ENCODE data around the gene THBS3.

- TF ChIP-seq EZH2 (IDR thresholded peaks at IDR 0.05; ENCODE audit: borderline replicate concordance, insufficient read depth, low read length, poor library complexity, severe bottlenecking) (no peak), CTCF (IDR thresholded peaks at IDR 0.05; ENCODE audit: poor library complexity, severe bottlenecking) (no peak), POLR2AphosphoS5 (IDR thresholded peaks at IDR 0.05) (no peak), RAD21 (conservative IDR thresholded peaks at IDR 0.05) (no peak), EP300 (conservative IDR thresholded peaks at IDR 0.05; ENCODE audit: poor library complexity, severe bottlenecking) (no peak), TAF1 (IDR thresholded peaks at IDR 0.05; ENCODE audit: low read depth) (no peak), SMC3 (conservative IDR thresholded peaks at IDR 0.05; ENCODE audit: poor library complexity) (no peak)
These were observed 48.6 kb upstream of the THBS3 start for GRCh38 chr1:155256058-155256852.

Data from neural cell (in vitro differentiated cells).